GM06990 (cell line): ENCODE data around the gene PFKP.

ENCODE experiments used
- DNase-seq: peaks from one replicate; pipeline ENCODE4 v3.0.0-alpha.2; 2011; ENCODE audit not compliant: insufficient read length; ENCODE audit errors: extremely low read depth
- H3K27me3 ChIP-seq: replicated peaks from 2 replicates; pipeline ENCODE4 v1.6.0; 2011; ENCODE audit warnings: low read length; ENCODE audit not compliant: control insufficient read depth, insufficient read depth
- H3K36me3 ChIP-seq: 2 replicates; pipeline ENCODE4 v1.5.1; 2011; ENCODE audit warnings: low read length; ENCODE audit not compliant: control insufficient read depth, insufficient read depth
- H3K4me3 ChIP-seq: replicated peaks from 2 replicates; pipeline ENCODE4 v1.5.1; 2011; ENCODE audit warnings: low read depth, mild to moderate bottlenecking, control low read depth, low read length
- CTCF ChIP-seq: IDR thresholded peaks from 2 replicates; pipeline ENCODE4 v1.5.1; 2011; ENCODE audit warnings: low read length, control low read depth, mild to moderate bottlenecking, inconsistent platforms; ENCODE audit not compliant: insufficient read depth, poor library complexity, severe bottlenecking

Gene PFKP

GRCh38 chr10:3067118-3067858, at the start of gene PFKP:
Gene PFKP (plus strand): TSS chr10:3067548. CDS start chr10:3067596, 48 bp downstream.
- DNase-seq: peak; percentile 60
- no peak for TF ChIP-seq CTCF
- Histone ChIP-seq H3K27me3 (no peaks in the 10 kb centered on the region; the same call in none of the 2 replicates), H3K4me3 (peak within 1 kb of the TSS; percentile 94), H3K36me3 (no peaks in the 10 kb centered on the region)

- Histone ChIP-seq H3K27me3 (no peaks in the 10 kb centered on the region; the same call in none of the 2 replicates), H3K36me3 (no peaks in the 10 kb centered on the region), H3K4me3 (no peak overlapping the region)
- no peak for DNase-seq
- no peak for TF ChIP-seq CTCF
Observed at GRCh38 chr10:3018247-3018646, 49.1 kb upstream of the PFKP start.

- H3K36me3 ChIP-seq: no peaks in the 10 kb centered on the region
- no peak for DNase-seq
- no peak overlapping the region for H3K4me3 ChIP-seq
- H3K27me3 ChIP-seq: no peaks in the 10 kb centered on the region; the same call in none of the 2 replicates
- no peak for TF ChIP-seq CTCF
Observed at GRCh38 chr10:3020311-3020710, 47.0 kb upstream of the PFKP start.

- no peaks in the 10 kb centered on the region for H3K36me3 ChIP-seq
- no peak overlapping the region for H3K4me3 ChIP-seq
- no peaks in the 10 kb centered on the region; the same call in none of the 2 replicates for H3K27me3 ChIP-seq
- no peak for TF ChIP-seq CTCF
- DNase-seq: no peak
Observed at GRCh38 chr10:3020881-3021280, 46.5 kb upstream of the PFKP start.

GRCh38 chr10:3022027-3022426, 45.3 kb upstream of the PFKP start:
- Histone ChIP-seq H3K4me3 (no peak overlapping the region), H3K27me3 (no peaks in the 10 kb centered on the region; the same call in none of the 2 replicates), H3K36me3 (no peaks in the 10 kb centered on the region)
- no peak for DNase-seq
- TF ChIP-seq CTCF: no peak
